GM19372 (cell line): Measurements from ENCODE around the gene COL9A1.

Source experiments
- ATAC-seq: cut with Tn5 transposase; IDR thresholded peaks from one replicate; pipeline ENCODE4 v1.9.1; 2021; ENCODE audit warnings: mild to moderate bottlenecking, low read depth, moderate library complexity; ENCODE audit not compliant: unreplicated experiment

Gene COL9A1

GRCh38 chr6:70292193-70292592 lies 10.7 kb downstream of the COL9A1 start:
- no peak for ATAC-seq

- no peak for ATAC-seq
Measured at GRCh38 chr6:70289299-70289698, 13.6 kb downstream of the COL9A1 start.

DNA sequence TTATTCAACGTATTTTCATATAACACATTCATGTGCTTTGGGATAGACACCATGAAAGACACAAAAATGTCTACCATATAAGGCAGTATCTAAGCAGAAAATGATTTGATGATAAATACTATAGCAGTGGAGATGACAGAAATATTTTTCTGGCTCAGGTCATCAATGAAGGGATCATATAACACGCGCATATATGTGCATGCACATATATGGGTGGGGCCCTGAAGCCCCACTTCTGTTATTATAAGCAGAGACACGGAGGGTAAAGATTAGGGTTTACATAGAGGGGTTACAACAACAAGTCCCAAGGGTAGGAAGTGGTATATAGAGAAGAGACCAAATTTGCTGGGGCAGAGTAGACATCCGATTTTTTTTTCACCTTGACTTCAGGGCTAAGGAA lies 16.0 kb downstream of the COL9A1 start:
- ATAC-seq, result no peak

DNA sequence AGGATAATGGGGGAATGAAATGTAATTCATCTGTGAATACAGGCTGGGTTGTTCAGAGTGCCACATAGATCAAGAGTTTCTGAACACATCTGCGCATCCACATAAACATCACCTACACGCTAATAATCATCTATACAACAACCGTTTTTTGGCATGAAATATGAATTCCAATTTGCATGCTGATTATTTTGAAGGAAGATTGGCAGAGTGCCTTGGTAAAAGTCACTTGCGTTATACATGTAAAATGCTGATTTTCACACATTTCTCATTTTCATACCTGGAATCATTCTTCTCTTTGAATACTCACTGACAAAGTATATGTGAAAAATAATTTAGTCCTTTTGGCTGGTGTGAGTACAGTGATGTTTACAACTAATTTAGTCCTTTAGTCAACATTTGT lies 17.7 kb downstream of the COL9A1 start:
- ATAC-seq, result no peak

DNA sequence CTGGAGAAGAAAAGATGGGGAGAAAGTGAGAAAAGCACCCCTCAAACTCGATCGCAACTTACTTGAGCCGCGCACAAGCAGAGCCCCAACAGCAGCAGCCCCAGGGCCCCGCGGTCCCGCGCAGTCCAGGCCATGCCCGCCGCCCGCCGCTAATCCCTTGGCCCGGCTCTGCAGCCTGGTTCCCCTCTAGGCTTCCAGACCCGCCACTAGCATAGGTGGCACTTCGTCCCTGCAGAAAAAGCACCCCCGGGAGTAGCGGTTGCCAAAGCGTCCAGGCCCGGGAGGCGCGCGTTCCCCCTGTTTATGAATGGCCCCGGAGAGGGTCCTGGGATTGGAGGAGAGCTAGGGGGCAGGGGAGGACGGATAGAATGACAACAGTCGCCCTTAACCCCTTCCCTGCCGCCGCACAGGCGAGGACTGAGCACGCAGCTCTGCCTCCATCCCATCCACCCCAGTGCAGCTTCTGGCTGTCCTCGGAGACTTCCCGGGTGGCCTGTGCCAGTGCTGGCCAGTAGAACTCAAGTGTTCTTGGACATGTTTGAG lies 19.9 kb downstream of the COL9A1 start:
- ATAC-seq, result no peak

DNA sequence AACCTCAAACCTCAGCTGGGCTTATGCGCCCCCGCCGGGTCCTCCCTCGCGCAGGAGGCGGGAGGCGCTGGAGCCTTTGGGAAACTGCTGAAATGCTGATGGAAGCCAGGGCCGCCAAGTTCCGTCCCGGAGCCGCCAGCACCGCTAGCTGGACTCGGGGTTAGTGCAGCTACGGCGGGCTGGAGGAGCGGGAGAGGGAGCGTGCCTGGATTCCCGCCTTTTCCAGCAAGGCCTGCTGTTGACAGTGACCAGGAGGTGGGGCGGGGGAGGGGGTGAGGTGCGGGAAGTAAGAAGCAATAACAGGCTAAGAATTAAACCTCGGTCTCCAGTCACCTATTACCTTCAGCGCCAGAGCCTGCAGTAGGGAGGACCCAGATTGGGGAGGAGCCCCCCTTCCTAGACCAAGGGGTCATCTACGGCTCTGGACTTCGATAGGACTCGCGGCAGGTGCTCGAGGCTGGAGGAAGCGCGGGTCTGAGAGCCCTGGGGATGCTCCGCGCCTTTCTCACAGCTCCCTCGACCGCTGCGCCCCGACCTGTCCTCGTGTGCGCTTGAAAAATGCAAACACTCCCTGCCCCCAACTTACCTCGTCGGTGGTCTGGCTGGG lies 20.5 kb downstream of the COL9A1 start:
- ATAC-seq, result no peak

- no peak for ATAC-seq
Measured at GRCh38 chr6:70281923-70282311, 21.0 kb downstream of the COL9A1 start.

- ATAC-seq, result no peak
Measured at GRCh38 chr6:70280400-70280853, 22.5 kb downstream of the COL9A1 start.

DNA sequence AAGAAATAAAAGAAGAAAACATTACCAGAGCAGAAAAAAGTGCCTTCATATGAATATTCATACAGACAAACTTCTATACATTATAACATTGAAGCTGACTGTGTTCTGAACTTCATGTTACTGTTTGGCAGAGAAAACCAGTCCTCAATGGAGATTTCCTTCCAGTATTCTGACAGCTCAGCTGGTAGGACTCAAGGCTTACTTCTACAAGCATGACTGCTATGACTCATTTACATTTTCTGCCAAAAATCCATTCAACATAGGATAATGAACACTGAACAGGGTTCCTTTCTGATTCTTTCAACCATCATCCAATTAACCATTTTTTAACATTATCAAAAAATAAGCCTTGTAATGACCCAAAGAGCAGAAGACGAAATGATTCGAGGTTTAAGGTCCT lies 25.4 kb downstream of the COL9A1 start:
- no peak for ATAC-seq

DNA sequence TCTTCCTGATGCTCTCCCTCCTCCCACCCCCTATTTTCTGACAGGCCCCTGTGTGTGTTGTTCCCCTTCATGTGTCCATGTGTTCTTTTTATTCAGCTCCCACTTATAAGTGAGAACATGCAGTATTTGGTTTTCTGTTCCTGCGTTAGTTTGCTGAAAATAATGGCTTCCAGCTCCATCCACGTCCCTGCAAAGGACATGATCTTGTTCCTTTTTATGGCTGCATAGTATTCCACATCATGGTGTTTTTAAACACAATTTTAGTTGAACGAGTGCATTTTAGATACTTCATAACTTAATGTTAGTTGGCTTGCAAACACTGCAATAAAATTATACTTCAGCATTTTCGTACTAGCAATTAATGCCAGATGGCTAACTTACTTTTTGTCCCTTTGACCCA lies 28.5 kb downstream of the COL9A1 start:
- ATAC-seq, result no peak

GRCh38 chr6:70272071-70272470 lies 30.8 kb downstream of the COL9A1 start:
- no peak for ATAC-seq

DNA sequence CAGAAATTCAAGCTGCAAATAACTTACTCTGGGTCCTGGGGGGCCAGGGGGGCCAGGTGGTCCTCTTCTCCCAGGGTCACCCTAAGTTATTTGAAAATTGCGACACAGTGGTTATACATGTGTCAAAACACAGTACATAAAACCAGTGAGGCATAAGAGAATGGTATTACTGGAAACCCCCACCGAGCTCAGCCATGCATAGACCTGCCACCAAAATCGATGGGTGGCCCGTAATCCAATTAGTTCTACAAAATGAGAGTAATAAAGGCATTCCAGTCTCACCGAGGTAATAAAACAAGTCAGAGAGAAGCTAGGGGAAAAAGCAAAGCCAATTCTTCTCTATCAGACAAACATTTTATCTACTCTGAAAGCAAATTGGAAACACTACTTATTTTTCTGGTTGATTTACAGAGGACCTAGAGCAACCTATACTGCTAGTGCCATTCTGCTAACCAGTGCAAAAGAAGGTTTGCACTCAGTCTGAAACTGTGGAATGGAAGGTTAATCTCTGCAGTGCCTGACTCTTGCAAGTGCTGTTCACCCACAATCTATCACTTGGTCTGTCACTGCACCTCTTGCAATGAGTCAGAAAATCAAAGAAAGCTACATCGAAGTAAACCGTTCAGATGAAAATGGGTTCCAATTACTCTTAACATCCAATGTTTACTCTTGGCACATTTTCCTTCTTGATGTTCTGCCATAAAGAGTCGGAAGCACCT lies 32.4 kb downstream of the COL9A1 start:
- no peak for ATAC-seq

DNA sequence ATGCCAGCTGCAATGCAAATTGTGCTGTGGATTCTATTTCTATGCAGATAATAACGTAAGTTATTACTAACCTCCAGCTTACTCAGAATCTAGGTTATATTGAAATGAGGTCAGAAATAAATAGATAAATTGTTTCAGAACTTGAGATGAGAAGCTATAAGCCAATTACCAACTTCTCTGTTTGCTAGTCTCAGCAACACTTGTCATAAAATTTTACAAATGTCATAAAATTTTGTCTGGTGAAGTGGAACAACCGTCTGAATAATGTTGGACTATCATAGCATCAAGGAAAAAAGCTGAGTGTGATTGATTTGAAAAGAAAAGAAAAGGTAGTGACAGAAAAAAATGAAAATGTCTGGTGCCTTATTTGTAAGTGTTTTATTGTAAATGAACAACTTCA lies 36.7 kb downstream of the COL9A1 start:
- ATAC-seq, result no peak

- no peak for ATAC-seq
Measured at GRCh38 chr6:70264306-70264705, 38.6 kb downstream of the COL9A1 start.

DNA sequence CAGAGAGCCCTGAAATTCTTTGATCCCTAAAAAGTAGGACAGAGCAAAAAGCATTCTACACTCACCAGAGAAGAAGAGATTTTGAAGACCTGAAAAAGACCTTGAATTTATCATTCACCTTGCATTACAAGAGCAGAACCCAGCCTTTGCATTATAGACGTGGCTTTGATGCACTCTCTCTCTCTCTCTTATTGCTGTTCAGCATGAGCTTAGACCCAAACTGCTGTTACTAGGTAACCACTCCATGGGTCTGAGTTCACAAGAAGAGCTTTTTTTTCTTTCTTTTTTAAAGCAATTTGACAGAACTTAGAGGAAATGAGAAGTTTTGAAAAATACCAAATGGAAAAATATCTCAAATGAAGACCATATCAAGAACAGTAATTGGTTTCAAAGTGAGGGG lies 44.4 kb downstream of the COL9A1 start:
- ATAC-seq, result no peak

- ATAC-seq, result no peak
Measured at GRCh38 chr6:70257768-70258273, 45.1 kb downstream of the COL9A1 start.

DNA sequence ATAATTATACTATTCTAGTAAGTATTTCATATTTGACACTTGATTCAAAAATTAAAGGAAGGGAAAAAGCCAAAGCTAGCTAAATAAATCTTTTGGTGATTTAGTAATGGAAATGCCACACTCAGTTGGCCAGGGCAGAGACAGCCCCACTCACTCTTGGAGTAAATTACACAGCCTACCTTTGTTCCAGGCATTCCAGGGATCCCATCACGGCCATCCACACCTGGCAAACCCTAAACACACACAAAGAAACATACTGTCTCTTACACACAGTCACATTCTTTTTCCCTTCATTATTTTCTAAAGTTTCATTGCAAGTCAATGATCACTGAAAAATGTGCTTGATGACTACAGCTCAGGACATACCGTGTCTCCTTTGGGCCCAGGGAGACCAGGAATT lies 48.1 kb downstream of the COL9A1 start:
- ATAC-seq, result no peak

DNA sequence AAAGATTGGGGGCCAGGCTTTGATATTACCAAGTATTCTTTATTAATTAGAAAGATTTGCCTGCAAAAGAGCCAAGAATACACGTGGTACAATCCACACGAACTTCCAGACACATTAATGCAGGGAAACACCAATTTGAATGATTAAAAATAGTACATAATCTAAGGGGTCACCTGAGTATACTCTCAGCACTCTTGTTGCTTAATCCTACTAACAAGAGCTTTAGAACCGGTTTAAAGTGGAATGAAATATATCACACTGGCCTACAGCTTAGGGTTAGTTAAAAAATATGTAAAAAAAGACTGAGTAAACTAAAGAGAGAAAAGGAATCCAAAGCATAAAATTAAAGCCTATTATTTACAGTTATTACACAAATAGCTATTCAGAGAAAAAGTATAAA lies 49.0 kb downstream of the COL9A1 start:
- ATAC-seq, result no peak

DNA sequence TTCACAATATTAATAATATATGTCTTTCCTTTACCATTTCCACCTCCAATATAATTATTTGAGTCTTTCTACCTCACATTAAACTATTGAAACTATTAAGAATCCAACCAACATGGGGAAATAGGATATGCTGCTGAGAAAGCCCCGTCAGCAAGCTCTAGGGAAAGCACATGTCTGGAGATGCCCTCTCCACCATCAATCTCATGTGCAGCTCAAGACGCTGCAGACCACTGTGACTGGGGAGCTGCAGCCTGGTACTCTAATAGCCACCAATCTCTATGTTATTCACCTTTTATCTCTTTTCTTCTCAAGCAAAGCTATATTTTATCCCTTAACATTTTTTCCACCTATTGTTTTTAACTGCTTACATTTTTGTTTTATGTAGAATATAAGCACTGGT lies 50.3 kb downstream of the COL9A1 start:
- no peak for ATAC-seq

DNA sequence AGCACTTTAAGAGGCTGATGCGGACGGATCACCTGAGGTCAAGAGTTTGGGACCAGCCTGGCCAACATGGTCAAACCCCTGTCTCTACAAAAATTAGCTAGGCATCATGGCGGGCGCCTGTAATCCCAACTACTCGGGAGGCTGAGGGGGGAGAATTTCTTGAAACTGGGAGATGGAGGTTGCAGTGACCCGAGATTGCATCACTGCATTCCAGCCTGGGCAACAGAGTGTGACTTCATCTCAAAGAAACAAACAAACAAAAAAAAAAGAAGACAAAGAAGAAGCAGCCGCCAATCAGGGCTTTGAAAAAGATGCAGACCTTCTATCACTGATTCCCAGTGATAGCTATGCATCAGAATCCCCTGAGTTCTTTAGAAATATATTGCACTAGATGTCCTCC lies 56.8 kb downstream of the COL9A1 start:
- ATAC-seq, result no peak

DNA sequence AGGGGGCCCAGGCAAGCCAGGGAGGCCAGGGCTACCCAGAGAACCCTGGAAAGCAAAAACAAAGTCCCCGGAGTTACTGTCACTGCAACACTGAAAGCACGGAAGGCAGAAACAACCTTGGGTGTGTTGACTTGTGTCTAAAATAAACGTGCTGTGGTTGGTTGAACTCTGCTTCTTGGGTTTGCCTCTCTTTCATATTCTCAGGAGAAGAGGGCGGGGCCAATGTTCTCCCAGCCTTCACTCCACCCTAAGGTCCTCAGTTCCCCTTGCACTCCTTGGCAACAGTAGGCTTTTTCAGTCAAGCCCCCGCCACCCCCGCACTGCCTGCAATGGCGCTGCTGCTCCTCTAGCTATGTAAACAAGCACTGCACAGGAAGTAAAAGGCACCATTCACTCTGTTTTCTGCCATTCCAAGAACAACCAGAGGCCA lies 60.9 kb downstream of the COL9A1 start:
- ATAC-seq, result no peak

- ATAC-seq, result no peak
Measured at GRCh38 chr6:70241031-70241430, 61.9 kb downstream of the COL9A1 start.
